Measurements from ENCODE around the gene SRRM2.

SRRM2 gene

GRCh38 chr16:2765462-2766404 is 13.3 kb downstream of the SRRM2 start:
- DNase-seq, result peak in 1 of 3 experiments; percentile 36

GRCh38 chr16:2766430-2767139 is 14.1 kb downstream of the SRRM2 start:
- no peak for DNase-seq

- DNase-seq, result no peak
Observed at GRCh38 chr16:2767140-2767731, 14.8 kb downstream of the SRRM2 start.

GRCh38 chr16:2767891-2768290 is 15.5 kb downstream of the SRRM2 start:
- no peak for DNase-seq

- no peak for DNase-seq
Observed at GRCh38 chr16:2768403-2769089, 16.1 kb downstream of the SRRM2 start.

GRCh38 chr16:2769100-2769529 is 16.7 kb downstream of the SRRM2 start:
- DNase-seq, result no peak

GRCh38 chr16:2769675-2770056 is 17.2 kb downstream of the SRRM2 start:
- DNase-seq, result no peak

- DNase-seq, result no peak
Observed at GRCh38 chr16:2770057-2770951, 17.9 kb downstream of the SRRM2 start.

GRCh38 chr16:2771496-2772402 is 19.3 kb downstream of the SRRM2 start:
- no peak for DNase-seq

GRCh38 chr16:2773188-2773968 is 20.9 kb downstream of the SRRM2 start:
- no peak for DNase-seq

GRCh38 chr16:2774161-2774891 is 21.9 kb downstream of the SRRM2 start:
- no peak for DNase-seq

- no peak for DNase-seq
Observed at GRCh38 chr16:2775131-2775716, 22.8 kb downstream of the SRRM2 start.

- DNase-seq, result peak in 1 of 3 experiments; percentile 12
Observed at GRCh38 chr16:2775765-2776499, 23.5 kb downstream of the SRRM2 start.

- DNase-seq, result peak in 2 of 3 experiments; percentile 61 to 69
Observed at GRCh38 chr16:2776500-2777139, 24.2 kb downstream of the SRRM2 start.

- peak; percentile 88 to 93 (median 89) for DNase-seq
Observed at GRCh38 chr16:2777231-2777902, 24.9 kb downstream of the SRRM2 start, which contains the start of gene ELOB. TSS of gene ELOB (minus strand) at chr16:2777280. CDS start at chr16:2777239, 41 bp downstream.

GRCh38 chr16:2777903-2778629 is 25.6 kb downstream of the SRRM2 start:
- DNase-seq, result peak in 2 of 3 experiments; percentile 32 to 50

All from NCI-H1417 (cell line).